Fibroblast of the aortic adventitia (primary cell): ENCODE results near the gene UNC5C. TPM values are rescaled to one million over a fixed set of nuclear protein-coding genes. Genes with fewer than 3 reads are reported as not detected.

ENCODE experiments used
- DNase-seq: peaks from one replicate; pipeline ENCODE4 v3.0.0-alpha.2; 2010; ENCODE audit warnings: low read depth
- H3K4me3 ChIP-seq: 2 replicates; pipeline ENCODE4 v1.5.1; 2011; ENCODE audit warnings: low read depth, mild to moderate bottlenecking, control low read depth, low read length, moderate library complexity
- CTCF ChIP-seq: IDR thresholded peaks from 2 replicates; pipeline ENCODE4 v1.5.1; 2011; ENCODE audit warnings: mild to moderate bottlenecking, low read length, control low read depth, inconsistent platforms; ENCODE audit not compliant: insufficient read depth
- total RNA-seq: library from RNA; depleted of rRNA; stranded (reverse); fragments of >200 nt; gene quantifications from 2 replicates; pipeline ENCODE4 v1.2.3, GENCODE V29; 2012; ENCODE audit warnings: low replicate concordance

Gene UNC5C
- total RNA-seq, 1 donor: 2.2 TPM

GRCh38 chr4:95170176-95170575 lies 378.6 kb downstream of the UNC5C start:
- H3K4me3 ChIP-seq: no peak overlapping the region
- no peak for DNase-seq
- TF ChIP-seq CTCF: no peak

DNA sequence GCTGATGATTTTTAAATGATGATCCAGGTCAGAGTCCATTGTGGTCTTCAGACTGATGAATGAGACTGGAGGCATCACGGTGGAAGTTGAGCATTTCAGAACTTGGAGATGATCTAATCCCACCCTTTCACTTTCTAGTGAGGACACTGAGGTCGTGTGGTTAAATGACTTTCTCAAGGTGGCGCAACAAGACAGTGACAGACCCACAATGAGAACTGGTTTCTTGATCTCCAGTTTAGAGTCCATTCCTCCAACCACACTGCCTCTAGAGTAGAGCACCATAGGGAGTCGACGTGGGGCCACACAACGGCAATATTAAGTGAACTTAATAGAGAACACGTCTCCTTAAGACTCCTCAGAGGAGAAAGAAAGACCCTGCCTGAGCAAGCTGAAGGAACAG lies 381.0 kb downstream of the UNC5C start:
- no peak for TF ChIP-seq CTCF
- DNase-seq: no peak
- H3K4me3 ChIP-seq: no peak overlapping the region

DNA sequence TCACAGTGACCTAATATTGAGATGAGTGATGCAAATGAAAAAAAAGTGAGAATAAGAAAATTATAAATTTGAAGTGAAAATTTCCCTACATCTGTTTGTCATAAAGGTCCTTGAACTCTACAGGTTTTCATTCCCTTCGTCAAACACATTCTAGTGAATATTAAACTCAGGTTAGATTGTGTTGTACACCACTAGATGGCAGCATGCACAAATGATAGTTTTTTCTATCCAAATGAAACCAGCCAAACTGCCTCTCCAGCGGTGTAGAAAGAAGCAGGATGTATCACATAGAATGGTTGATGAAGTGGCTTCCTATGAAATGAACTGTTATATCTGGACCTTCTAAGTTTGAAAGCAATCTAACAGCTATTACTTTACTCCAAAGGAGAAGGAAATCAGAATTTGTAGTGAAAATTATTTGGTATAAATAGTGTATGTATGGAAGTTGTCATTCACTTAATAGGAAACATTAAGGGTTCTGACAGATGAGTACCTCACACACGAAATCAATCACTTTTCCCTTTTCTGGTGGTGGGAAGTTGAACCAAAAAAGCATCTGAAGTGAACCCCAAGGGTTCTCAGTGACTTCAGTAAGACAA lies 382.7 kb downstream of the UNC5C start:
- TF ChIP-seq CTCF: peak; percentile 49
- peak; percentile 79 for DNase-seq
- H3K4me3 ChIP-seq: no peak overlapping the region

GRCh38 chr4:95162867-95163266 lies 385.9 kb downstream of the UNC5C start:
- no peak for DNase-seq
- TF ChIP-seq CTCF: no peak
- no peak overlapping the region for H3K4me3 ChIP-seq

DNA sequence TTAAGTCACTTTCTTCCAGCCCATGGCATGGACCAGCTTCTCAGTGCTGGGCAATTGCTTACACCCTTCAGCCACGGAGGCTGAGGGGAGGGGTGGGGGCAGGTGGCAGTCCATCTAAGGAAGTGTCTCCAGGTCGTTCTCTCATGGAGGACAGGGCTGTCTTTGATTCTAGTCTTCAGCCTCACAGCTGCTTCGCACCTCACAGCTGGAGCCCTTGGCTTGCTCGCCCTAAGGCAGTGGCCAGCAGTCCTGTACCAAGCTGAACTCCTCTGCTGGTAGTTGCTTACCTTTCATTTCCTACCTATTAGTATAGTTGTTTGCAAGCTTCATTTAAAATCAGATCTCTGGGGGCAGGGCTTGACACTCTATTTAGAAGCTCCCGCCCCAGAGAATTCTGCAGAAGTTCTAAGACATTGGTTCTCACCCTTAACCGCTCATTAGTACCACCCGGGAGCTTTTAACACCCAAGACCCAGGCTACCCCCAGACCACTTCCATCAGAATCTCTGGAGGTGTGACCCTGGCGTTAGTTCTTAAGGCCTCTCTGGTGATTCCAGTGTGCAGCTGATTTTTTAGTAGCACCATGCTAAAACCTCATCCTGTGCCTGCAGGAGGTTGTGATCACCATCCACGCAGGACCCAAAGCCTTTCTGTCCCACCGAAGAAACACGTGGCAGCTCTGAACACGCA lies 386.8 kb downstream of the UNC5C start:
- no peak for DNase-seq
- no peak for TF ChIP-seq CTCF
- no peak overlapping the region for H3K4me3 ChIP-seq

- no peak overlapping the region for H3K4me3 ChIP-seq
- DNase-seq: no peak
- TF ChIP-seq CTCF: no peak
Measured at GRCh38 chr4:95159384-95159783, 389.4 kb downstream of the UNC5C start.
